HG03139 (cell line): Measurements from ENCODE around the gene GAPVD1.
"Not testable (repeated sequence)": the region's sequence is repeated elsewhere in the genome, so short reads cannot be mapped to it uniquely, and the experiment has no call there.

Source experiments
- ATAC-seq: cut with Tn5 transposase; IDR thresholded peaks from one replicate; pipeline ENCODE4 v1.9.1; 2021; ENCODE audit not compliant: unreplicated experiment

GAPVD1 gene

GRCh38 chr9:125254231-125254630 lies 7.4 kb upstream of the GAPVD1 start:
- ATAC-seq: no peak

GRCh38 chr9:125255781-125256391 lies 5.7 kb upstream of the GAPVD1 start:
- no peak for ATAC-seq

GRCh38 chr9:125258160-125258785 lies 3.4 kb upstream of the GAPVD1 start:
- no peak for ATAC-seq

- no peak for ATAC-seq
Observed at GRCh38 chr9:125258832-125259534, 2.6 kb upstream of the GAPVD1 start.

- no peak for ATAC-seq
Observed at GRCh38 chr9:125260561-125260960, 1.1 kb upstream of the GAPVD1 start.

GRCh38 chr9:125262294-125262991 lies 817 bp downstream of the GAPVD1 start:
- no peak for ATAC-seq

GRCh38 chr9:125264068-125264467 lies 2.4 kb downstream of the GAPVD1 start:
- not testable (repeated sequence) for ATAC-seq

- ATAC-seq: no peak
Observed at GRCh38 chr9:125268394-125269013, 6.9 kb downstream of the GAPVD1 start.

GRCh38 chr9:125269014-125269397 lies 7.4 kb downstream of the GAPVD1 start:
- no peak for ATAC-seq

- ATAC-seq: no peak
Observed at GRCh38 chr9:125271081-125271480, 9.5 kb downstream of the GAPVD1 start.

GRCh38 chr9:125272697-125273096 lies 11.1 kb downstream of the GAPVD1 start:
- no peak for ATAC-seq

- ATAC-seq: no peak
Observed at GRCh38 chr9:125276771-125277170, 15.1 kb downstream of the GAPVD1 start.

GRCh38 chr9:125277411-125277810 lies 15.8 kb downstream of the GAPVD1 start:
- ATAC-seq: no peak

- ATAC-seq: no peak
Observed at GRCh38 chr9:125280945-125281344, 19.3 kb downstream of the GAPVD1 start.

- ATAC-seq: no peak
Observed at GRCh38 chr9:125284855-125285254, 23.2 kb downstream of the GAPVD1 start.

- ATAC-seq: not testable (repeated sequence)
Observed at GRCh38 chr9:125286935-125287433, 25.4 kb downstream of the GAPVD1 start.

- no peak for ATAC-seq
Observed at GRCh38 chr9:125293134-125293533, 31.5 kb downstream of the GAPVD1 start.

- no peak for ATAC-seq
Observed at GRCh38 chr9:125295657-125296056, 34.0 kb downstream of the GAPVD1 start.

- ATAC-seq: no peak
Observed at GRCh38 chr9:125296843-125297372, 35.3 kb downstream of the GAPVD1 start.

- ATAC-seq: no peak
Observed at GRCh38 chr9:125297917-125298316, 36.3 kb downstream of the GAPVD1 start.

- no peak for ATAC-seq
Observed at GRCh38 chr9:125302241-125302640, 40.6 kb downstream of the GAPVD1 start.
